ENCODE data around the gene KIRREL3.
A peak's percentile ranks its signal among the peaks of the same experiment; 100 is the strongest.
"Not testable (repeated sequence)": the region's sequence is repeated elsewhere in the genome, so short reads cannot be mapped to it uniquely, and the experiment has no call there.

Gene KIRREL3

GRCh38 chr11:126959700-126960099 lies 40.9 kb downstream of the KIRREL3 start:
- TF ChIP-seq CTCF (conservative IDR thresholded peaks at IDR 0.05) = no peak
- no peak overlapping the region for H3K27ac ChIP-seq

DNA sequence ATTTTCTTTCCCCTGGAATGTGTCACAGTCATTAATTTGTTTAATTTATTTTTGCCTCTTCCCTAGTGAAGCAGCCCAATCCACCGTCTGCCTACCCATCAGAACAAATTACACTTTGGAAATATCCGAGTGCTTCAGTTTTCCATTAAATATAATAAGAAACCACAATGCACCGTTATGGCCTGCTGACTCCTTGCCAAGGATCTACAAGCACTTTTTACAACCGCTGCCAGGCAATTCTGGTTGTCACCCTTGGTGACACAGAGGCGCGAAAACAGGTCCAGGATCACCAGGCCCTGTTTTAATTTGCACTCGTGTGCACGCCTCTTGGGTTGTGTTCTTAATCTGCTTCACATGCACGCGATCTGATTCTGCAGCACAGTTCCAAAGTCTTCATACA lies 43.9 kb downstream of the KIRREL3 start:
- H3K27ac ChIP-seq = no peak overlapping the region
- no peak for TF ChIP-seq CTCF (conservative IDR thresholded peaks at IDR 0.05)

DNA sequence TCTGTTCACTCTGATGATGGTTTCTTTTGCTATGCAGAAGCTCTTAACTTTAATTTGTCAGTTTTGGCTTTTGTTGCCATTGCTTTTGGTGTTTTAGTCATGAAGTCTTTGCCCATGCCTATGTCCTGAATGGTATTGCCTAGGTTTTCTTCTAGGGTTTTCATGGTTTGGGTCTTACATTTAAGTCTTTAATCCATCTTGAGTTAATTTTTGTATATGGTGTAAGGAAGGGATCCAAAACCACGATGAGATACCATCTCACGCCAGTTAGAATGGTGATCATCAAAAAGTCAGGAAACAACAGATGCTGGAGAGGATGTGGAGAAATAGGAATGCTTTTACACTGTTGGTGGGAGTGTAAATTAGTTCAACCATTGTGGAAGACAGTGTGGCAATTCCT lies 48.0 kb downstream of the KIRREL3 start:
- H3K27ac ChIP-seq = not testable (repeated sequence)

GRCh38 chr11:126951465-126951864 lies 49.1 kb downstream of the KIRREL3 start:
- TF ChIP-seq CTCF (conservative IDR thresholded peaks at IDR 0.05) = no peak
- H3K27ac ChIP-seq = no peak overlapping the region

DNA sequence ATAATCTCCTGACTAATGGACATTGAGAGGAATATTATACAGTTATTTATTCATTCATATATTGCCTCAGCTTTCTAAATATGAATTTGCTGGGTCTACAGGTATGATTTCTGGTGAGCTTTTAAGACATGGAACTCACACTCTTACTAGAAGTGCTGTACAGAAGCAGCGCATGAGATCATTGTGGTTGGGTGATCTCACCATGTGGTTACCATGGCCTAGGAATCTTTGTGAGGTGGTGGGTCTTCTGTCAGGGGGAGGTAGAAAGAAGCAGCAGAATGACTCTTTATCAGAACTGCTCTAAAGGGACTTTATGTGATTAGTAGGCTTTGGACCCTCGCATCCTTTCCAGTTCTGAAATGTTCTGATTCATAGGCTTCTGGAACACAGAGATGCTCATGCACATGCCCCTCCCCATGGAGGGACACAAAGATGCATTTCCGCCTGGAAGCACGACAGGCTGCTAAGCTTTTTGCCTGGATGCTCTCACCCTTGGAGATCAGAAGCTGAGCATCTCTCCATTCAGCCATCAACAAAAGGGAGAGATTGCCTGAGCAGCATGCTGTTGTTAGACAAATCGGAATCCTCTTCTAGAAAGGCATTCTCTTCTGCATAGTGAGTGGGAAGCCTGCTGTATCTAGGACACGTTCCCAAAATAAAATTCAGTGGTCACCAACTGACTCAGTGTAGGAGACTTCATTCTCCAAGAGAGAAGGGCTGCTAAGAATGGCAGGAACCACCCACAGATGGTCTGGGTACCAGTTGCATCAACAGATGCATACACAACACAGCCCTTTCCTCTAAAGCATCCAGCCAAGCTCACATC lies 51.3 kb downstream of the KIRREL3 start:
- TF ChIP-seq CTCF (conservative IDR thresholded peaks at IDR 0.05) = no peak
- H3K27ac ChIP-seq = no peak overlapping the region

- no peak overlapping the region for H3K27ac ChIP-seq
- no peak for TF ChIP-seq CTCF (conservative IDR thresholded peaks at IDR 0.05)
These were observed 52.0 kb downstream of the KIRREL3 start for GRCh38 chr11:126948563-126948962.

DNA sequence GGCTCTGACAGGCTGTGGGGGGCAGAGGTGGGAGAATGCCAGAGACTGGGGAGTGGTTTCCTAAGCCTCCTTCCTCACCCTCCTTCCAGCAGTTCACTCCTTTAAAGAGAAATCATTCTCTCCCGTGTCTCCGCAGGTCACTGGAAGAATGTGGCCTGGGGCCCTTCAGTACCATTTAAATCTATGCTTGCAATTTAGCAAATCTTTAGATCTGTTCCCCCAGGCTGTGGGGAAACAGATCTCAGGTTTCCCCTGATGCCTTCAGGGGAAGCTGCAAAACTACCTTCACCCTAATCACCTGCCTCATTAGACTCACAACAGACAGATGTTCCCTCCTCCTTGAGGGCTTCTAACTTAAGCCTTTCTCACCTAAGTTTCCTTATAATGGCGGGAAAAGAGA lies 55.3 kb downstream of the KIRREL3 start:
- TF ChIP-seq CTCF (conservative IDR thresholded peaks at IDR 0.05) = no peak
- H3K27ac ChIP-seq = no peak overlapping the region

DNA sequence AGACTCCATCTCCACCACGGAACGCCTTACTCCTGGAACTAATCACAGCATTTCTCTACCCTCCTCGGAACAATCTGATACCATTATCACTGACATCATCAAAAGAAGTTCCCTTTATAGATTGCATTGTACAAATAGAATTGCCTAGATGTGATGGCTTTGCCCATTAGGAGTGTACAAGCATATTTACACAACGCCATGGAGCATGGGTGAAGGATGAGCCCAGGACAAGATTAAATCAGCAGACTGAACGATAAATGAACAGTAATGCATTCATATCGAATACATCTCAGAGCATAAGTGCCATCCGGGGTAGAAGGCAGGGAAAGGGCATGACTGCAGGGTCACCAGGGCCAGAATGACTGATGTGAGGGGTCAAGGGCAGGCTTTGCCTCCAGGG lies 57.3 kb downstream of the KIRREL3 start:
- no peak for TF ChIP-seq CTCF (conservative IDR thresholded peaks at IDR 0.05)
- H3K27ac ChIP-seq = peak overlapping the region; percentile 91
